GM23338 (cell line): ENCODE data around the gene TXNRD1. TPM values are rescaled to one million over a fixed set of nuclear protein-coding genes. Genes with fewer than 3 reads are reported as not detected.

Experiments
- ATAC-seq: fragments of 200-7000 bp; cut with Tn5 transposase; 3 replicates; pipeline ENCODE4 v1.9.1; 2020
- DNase-seq: peaks from one replicate; pipeline ENCODE4 v3.0.0-alpha.2; 2015; ENCODE audit warnings: low spot score
- H2AFZ ChIP-seq: fragments of 200-600 bp; sonication (generic); 2 replicates; pipeline ENCODE4 v1.8.0; 2016; ENCODE audit warnings: antibody characterized with exemption, mild to moderate bottlenecking, moderate library complexity
- H3F3A ChIP-seq: fragments of 200-600 bp; sonication (generic); replicated peaks from 2 replicates; pipeline ENCODE4 v1.8.0; 2017; ENCODE audit warnings: antibody characterized with exemption, mixed run types, low read depth
- H3K27ac ChIP-seq: fragments of 200-600 bp; sonication (generic); 2 replicates; pipeline ENCODE4 v1.6.1; 2016; ENCODE audit warnings: low read depth
- H3K27me3 ChIP-seq: fragments of 200-600 bp; sonication (generic); 2 replicates; pipeline ENCODE4 v1.8.0; 2016; ENCODE audit warnings: mild to moderate bottlenecking, mixed run types, moderate library complexity; ENCODE audit not compliant: insufficient read depth
- H3K36me3 ChIP-seq: fragments of 200-600 bp; sonication (generic); 2 replicates; pipeline ENCODE4 v1.8.0; 2016; ENCODE audit warnings: mild to moderate bottlenecking; ENCODE audit not compliant: insufficient read depth
- H3K4me1 ChIP-seq: fragments of 200-600 bp; sonication (generic); 2 replicates; pipeline ENCODE4 v1.8.0; 2016; ENCODE audit warnings: mild to moderate bottlenecking, moderate library complexity; ENCODE audit not compliant: insufficient read depth
- H3K4me2 ChIP-seq: fragments of 200-600 bp; sonication (generic); 2 replicates; pipeline ENCODE4 v1.7.1; 2017; ENCODE audit warnings: mixed run types
- H3K4me3 ChIP-seq: fragments of 200-600 bp; sonication (generic); 2 replicates; pipeline ENCODE4 v1.6.1; 2016; ENCODE audit warnings: mixed run types
- H3K79me2 ChIP-seq: fragments of 200-600 bp; sonication (generic); replicated peaks from 2 replicates; pipeline ENCODE4 v1.8.0; 2017; ENCODE audit warnings: mild to moderate bottlenecking; ENCODE audit not compliant: insufficient read depth
- H3K9me2 ChIP-seq: fragments of 200-600 bp; sonication (generic); 2 replicates; pipeline ENCODE4 v1.8.0; 2017; ENCODE audit not compliant: insufficient read depth
- H4K20me1 ChIP-seq: fragments of 200-600 bp; sonication (generic); replicated peaks from 2 replicates; pipeline ENCODE4 v1.8.0; 2017; ENCODE audit warnings: mild to moderate bottlenecking; ENCODE audit not compliant: insufficient read depth
- H3K27ac Mint-ChIP-seq: 2 replicates; pipeline ENCODE4 v1.8.0; 2020; ENCODE audit warnings: inconsistent platforms, mild to moderate bottlenecking, moderate library complexity, mixed read lengths
- H3K27me3 Mint-ChIP-seq: 3 replicates; pipeline ENCODE4 v1.8.0; 2022; ENCODE audit warnings: low read depth, mild to moderate bottlenecking, moderate library complexity, mixed read lengths, inconsistent platforms; ENCODE audit not compliant: insufficient read depth, poor library complexity
- H3K36me3 Mint-ChIP-seq: 3 replicates; pipeline ENCODE4 v1.8.0; 2021; ENCODE audit warnings: low read depth, mild to moderate bottlenecking, inconsistent platforms, moderate library complexity, mixed read lengths
- H3K4me1 Mint-ChIP-seq: 3 replicates; pipeline ENCODE4 v1.8.0; 2020; ENCODE audit warnings: mild to moderate bottlenecking, inconsistent platforms, mixed read lengths
- H3K4me3 Mint-ChIP-seq: 3 replicates; pipeline ENCODE4 v1.8.0; 2021; ENCODE audit warnings: moderate library complexity, mild to moderate bottlenecking, inconsistent platforms, mixed read lengths
- H3K9me3 Mint-ChIP-seq: 3 replicates; pipeline ENCODE4 v1.8.0; 2020; ENCODE audit warnings: moderate library complexity, mild to moderate bottlenecking, inconsistent platforms, mixed read lengths
- CREB1 ChIP-seq: fragments of 250-450 bp; sonication (Bioruptor Pico); IDR thresholded peaks from 2 replicates; pipeline ENCODE4 v1.5.0; 2020; ENCODE audit warnings: low read depth, mild to moderate bottlenecking, moderate library complexity
- CTCF ChIP-seq, 2 experiments: fragments of 200-600 bp in 1 of 2; sonication (generic) in 1 of 2; conservative IDR thresholded peaks; 2 replicates each; pipeline versions ENCODE4 v1.5.1 to v1.6.1; 2016 to 2017; ENCODE audit warnings: antibody characterized with exemption in 2 of 2, low read depth in 2 of 2, mild to moderate bottlenecking in 2 of 2, moderate library complexity in 1 of 2
- ETS1 ChIP-seq: IDR thresholded peaks from 2 replicates; pipeline ENCODE4 v1.6.1; 2016; ENCODE audit warnings: antibody characterized with exemption
- EZH2phosphoT487 ChIP-seq: fragments of 200-600 bp; sonication (generic); IDR thresholded peaks from one replicate; pipeline ENCODE4 v1.8.1; 2018; ENCODE audit warnings: antibody characterized with exemption; ENCODE audit not compliant: unreplicated experiment
- NANOG ChIP-seq: IDR thresholded peaks from 2 replicates; pipeline ENCODE4 v1.6.1; 2016; ENCODE audit warnings: antibody characterized with exemption, borderline replicate concordance
- STAT1 ChIP-seq: IDR thresholded peaks from one replicate; pipeline ENCODE4 v1.6.1; 2016; ENCODE audit warnings: antibody characterized with exemption; ENCODE audit not compliant: unreplicated experiment
- ZNF114 ChIP-seq: fragments of 250-450 bp; sonication (Bioruptor Pico); IDR thresholded peaks from 2 replicates; pipeline ENCODE4 v1.5.0; 2020; ENCODE audit warnings: mild to moderate bottlenecking, moderate library complexity
- ZNF331 ChIP-seq: fragments of 250-450 bp; sonication (Bioruptor Pico); IDR thresholded peaks from 2 replicates; pipeline ENCODE4 v1.5.0; 2020; ENCODE audit warnings: low read depth, mild to moderate bottlenecking, moderate library complexity
- polyA plus RNA-seq: library from polyadenylated mRNA; unstranded; fragments of >200 nt; fragmentation: Nextera tagmentation; extraction: Ambion mirVana; gene quantifications from 2 replicates; pipeline ENCODE4 v1.2.1, GENCODE V29; 2016
- total RNA-seq: library from RNA; depleted of rRNA; stranded (reverse); fragments of >200 nt; shearing (Covaris generic); gene quantifications from 2 replicates; pipeline ENCODE4 v1.2.3, GENCODE V29; 2014

The TXNRD1 gene
- total and polyA plus RNA-seq, 2 experiments from 2014 or later: 115 to 127 TPM

- Histone ChIP-seq H3K4me1 (no peaks in the 10 kb centered on the region), H3K4me3 (no peak overlapping the region), H3F3A (no peaks in the 10 kb centered on the region), H3K79me2 (no peaks in the 10 kb centered on the region), H3K4me2 (no peak overlapping the region), H4K20me1 (0 out of 2 replicates have a peak, but pooled peaks cover 8% of the 10 kb centered on the region), H3K9me2 (no peaks in the 10 kb centered on the region), H2AFZ (no peak overlapping the region), H3K36me3 (peaks cover 49% of the 10 kb centered on the region), H3K27me3 (no peaks in the 10 kb centered on the region), H3K27ac (no peak overlapping the region)
- Mint-ChIP-seq H3K9me3 (no peaks in the 10 kb centered on the region), H3K4me1 (peaks cover under 1% of the 10 kb centered on the region; the same call in 2 of the 3 replicates), H3K4me3 (no peak overlapping the region), H3K27me3 (peaks cover 1% of the 10 kb centered on the region), H3K27ac (no peak overlapping the region; the same call in 1 of the 2 replicates), H3K36me3 (peaks cover 68% of the 10 kb centered on the region)
- no peak for TF ChIP-seq ZNF114
- no peak for TF ChIP-seq EZH2phosphoT487
- TF ChIP-seq ZNF331 (CRISPR knock-in tag): no peak
- no peak for TF ChIP-seq ETS1
- no peak for TF ChIP-seq CREB1 (CRISPR knock-in tag)
- ATAC-seq (no peak), DNase-seq (no peak)
Measured at GRCh38 chr12:104337030-104337558, 121.5 kb downstream of the TXNRD1 start.

GRCh38 chr12:104339663-104340062 lies 124.1 kb downstream of the TXNRD1 start:
- no peak for TF ChIP-seq ZNF331 (CRISPR knock-in tag)
- TF ChIP-seq NANOG: no peak
- no peak for TF ChIP-seq STAT1
- no peak for TF ChIP-seq CREB1 (CRISPR knock-in tag)
- TF ChIP-seq CTCF (conservative IDR thresholded peaks at IDR 0.05; ENCODE audit: low read depth in 2 of 2): 0 out of 4 replicates have a peak, but pooled peaks of 1 of the 2 experiments have one; percentile 6

More at GRCh38 chr12:104339663-104340062, 124.1 kb downstream of the TXNRD1 start:
- no peaks in the 10 kb centered on the region; the same call in 1 of the 2 replicates for H3K79me2 ChIP-seq
- Mint-ChIP-seq H3K36me3 (peaks cover 65% of the 10 kb centered on the region), H3K9me3 (no peaks in the 10 kb centered on the region), H3K4me3 (no peak overlapping the region), H3K27ac (no peak overlapping the region), H3K27me3 (peaks cover 1% of the 10 kb centered on the region), H3K4me1 (peaks cover 3% of the 10 kb centered on the region; the same call in 2 of the 3 replicates)
- 0 out of 2 replicates have a peak, but pooled peaks cover 11% of the 10 kb centered on the region for H4K20me1 ChIP-seq
- H3K4me3 ChIP-seq: no peak overlapping the region
- ATAC-seq (no peak), DNase-seq (no peak)
- peaks cover 37% of the 10 kb centered on the region for H3K36me3 ChIP-seq
- H3F3A ChIP-seq: no peaks in the 10 kb centered on the region
- no peaks in the 10 kb centered on the region for H3K9me2 ChIP-seq
- no peak overlapping the region for H3K4me2 ChIP-seq
- no peaks in the 10 kb centered on the region; the same call in 1 of the 2 replicates for H3K4me1 ChIP-seq
- no peak overlapping the region for H3K27ac ChIP-seq
- H3K27me3 ChIP-seq: no peaks in the 10 kb centered on the region
- no peak overlapping the region for H2AFZ ChIP-seq
